HTR-8/SVneo (cell line): ENCODE results near the gene MYBPC2.
"Not testable (repeated sequence)": the region's sequence is repeated elsewhere in the genome, so short reads cannot be mapped to it uniquely, and the experiment has no call there.

Experiments used
- DNase-seq: peaks from one replicate; pipeline ENCODE4 v3.0.0; 2011; ENCODE audit warnings: low spot score, mixed read lengths; ENCODE audit not compliant: insufficient read length
- FAIRE-seq: peaks from 2 replicates; lab custom pipeline; 2011; peaks lifted over from hg19 to GRCh38; lab: Jason Lieb, UNC

MYBPC2 gene

DNA sequence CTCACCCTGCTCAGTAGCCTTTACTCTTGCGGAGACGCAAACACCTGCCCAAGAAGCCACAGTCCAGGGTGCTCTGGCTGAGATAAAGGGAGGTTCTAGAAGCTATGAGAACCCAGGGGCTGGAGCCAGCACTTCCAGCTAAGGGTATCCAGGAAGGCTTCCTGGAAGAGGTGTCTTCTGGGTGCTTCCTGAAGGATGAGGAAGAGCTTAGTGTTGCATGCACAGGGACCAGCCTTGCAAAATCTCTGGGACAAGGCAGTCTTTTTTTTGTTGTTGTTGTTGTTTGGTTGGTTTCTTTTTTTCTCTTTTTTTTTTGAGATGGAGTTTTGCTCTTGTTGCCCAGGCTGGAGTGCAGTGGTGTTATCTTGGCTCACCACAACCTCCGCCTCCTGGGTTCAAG, 20.6 kb downstream of the MYBPC2 start:
- FAIRE-seq (no peak), DNase-seq (no peak)

DNA sequence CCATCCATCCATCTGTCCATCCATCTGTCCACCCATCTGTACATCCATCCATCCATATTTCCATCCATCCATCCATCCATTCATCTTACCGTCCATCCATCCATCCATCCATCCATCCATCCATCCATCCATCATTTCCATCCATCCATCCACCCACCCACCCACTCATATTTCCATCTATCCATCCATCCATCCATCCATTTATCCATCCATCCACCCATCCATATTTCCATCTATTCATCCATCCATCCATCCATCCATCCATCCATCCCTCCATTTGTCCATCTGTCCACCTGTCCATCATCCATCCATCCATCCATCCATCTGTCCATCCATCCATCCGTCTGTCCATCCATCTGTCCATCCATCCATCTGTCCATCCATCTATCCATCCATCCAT, 23.3 kb downstream of the MYBPC2 start:
- FAIRE-seq (no peak), DNase-seq (no peak)

DNA sequence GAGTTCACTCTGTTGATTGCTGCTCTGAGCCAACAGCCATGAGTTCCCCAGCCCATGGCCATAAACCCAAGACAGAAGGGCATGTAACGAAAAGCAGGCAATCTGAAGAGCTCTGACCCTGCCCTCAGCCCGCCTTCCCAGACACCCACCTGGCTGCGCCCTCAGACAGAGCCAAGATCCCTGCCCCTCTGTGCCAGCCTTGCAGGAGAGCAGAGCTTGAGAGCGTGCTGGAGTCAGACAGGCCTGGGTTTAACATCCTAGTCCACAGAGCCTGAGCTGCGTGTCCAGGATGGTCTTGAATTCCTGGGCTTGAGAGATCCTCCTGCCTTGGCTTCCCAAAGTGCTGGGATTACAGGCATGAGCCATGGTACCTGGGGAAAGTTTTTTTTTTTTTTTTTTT, 24.6 kb downstream of the MYBPC2 start:
- DNase-seq, result no peak
- no peak for FAIRE-seq

DNA sequence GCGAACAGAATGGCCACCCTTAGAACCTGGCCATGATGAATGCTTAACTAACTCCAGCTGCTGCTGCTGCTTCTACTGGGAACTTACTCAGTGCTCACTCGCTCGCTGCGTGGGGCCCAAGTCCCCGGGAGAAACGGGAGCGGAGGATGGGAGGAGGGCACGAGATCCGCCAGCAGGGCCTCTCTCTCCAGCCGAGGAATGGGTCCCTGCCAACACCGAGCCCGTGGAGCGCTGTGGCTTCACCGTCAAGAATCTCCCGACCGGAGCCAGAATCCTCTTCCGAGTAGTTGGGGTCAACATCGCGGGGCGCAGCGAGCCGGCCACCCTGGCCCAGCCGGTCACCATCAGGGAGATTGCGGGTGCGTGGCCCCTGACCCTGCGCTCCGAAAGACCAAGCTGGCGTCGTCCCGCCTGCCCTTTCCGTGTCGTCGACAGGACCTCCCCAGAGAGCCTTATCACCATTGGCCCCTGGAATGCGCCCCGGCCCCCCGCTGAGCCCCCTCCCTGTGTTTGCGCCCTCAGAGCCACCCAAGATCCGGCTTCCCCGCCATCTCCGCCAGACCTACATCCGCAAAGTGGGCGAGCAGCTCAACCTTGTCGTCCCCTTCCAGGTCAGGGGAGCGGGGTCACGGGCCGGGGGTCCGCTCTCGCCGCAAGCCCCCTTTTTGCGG, 25.8 kb downstream of the MYBPC2 start:
- FAIRE-seq (no peak), DNase-seq (no peak)

DNA sequence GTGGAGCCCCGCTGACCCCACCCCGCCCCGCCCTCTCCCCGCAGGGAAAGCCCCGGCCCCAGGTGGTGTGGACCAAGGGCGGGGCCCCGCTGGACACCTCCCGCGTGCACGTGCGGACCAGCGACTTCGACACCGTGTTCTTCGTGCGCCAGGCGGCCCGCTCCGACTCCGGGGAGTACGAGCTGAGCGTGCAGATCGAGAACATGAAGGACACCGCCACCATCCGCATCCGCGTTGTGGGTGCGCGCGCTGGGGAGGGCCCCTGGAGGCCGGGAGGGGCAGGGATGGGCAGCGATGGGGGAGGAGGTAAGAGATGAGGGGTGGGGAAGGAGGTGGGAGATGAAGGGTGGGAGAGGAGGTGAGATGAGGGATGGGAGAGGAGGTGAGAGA, 26.4 kb downstream of the MYBPC2 start:
- no peak for DNase-seq
- no peak for FAIRE-seq

DNA sequence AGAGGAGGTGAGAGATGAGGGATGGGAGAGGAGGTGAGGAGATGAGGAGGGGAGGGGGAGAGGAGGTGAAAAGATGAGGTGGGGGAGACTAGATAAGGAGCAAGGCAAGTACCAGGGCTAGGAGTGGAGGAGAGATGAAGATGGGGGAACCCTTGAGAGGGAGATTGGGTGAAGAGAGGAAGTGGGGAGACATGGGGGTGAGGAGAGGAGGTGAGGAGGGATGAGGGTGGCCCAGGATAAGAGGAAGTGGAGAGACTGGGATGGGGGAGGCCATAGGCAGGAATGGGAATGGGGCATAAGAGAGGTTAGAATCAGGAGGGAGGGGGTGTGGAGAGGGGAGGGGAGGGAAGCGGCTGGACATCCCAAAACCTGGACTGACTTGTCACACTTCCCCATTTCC, 26.9 kb downstream of the MYBPC2 start:
- no peak for FAIRE-seq
- no peak for DNase-seq

DNA sequence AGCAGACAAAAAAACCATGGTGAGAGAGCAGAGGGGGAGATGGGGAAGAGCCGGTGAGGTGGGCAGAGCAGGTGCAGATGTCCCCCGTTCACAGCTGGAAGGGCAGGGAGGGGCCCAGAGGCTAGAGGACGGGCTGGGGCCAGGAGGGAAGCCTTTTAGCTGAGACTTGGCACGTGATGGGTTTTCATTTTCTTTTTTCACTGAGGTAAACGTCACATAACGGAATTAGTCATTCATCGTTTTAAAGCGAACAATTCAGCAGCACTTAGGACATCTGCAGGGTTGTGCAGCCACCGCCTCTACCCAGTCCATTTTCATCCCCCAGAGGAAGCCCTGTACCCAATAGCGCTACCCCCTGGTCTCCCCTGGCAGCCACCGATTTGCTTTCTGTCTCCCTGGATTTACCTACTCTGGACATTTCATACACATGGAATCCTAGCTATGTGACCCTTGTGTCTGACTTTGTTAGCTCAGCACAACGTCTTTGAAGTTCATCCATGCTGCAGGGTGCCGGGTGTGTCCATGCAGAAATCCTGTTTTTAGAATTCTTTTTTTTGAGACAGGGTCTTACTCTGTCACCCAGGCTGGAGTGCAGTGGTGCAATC, 27.6 kb downstream of the MYBPC2 start:
- DNase-seq (peak; percentile 72), FAIRE-seq (no peak)

DNA sequence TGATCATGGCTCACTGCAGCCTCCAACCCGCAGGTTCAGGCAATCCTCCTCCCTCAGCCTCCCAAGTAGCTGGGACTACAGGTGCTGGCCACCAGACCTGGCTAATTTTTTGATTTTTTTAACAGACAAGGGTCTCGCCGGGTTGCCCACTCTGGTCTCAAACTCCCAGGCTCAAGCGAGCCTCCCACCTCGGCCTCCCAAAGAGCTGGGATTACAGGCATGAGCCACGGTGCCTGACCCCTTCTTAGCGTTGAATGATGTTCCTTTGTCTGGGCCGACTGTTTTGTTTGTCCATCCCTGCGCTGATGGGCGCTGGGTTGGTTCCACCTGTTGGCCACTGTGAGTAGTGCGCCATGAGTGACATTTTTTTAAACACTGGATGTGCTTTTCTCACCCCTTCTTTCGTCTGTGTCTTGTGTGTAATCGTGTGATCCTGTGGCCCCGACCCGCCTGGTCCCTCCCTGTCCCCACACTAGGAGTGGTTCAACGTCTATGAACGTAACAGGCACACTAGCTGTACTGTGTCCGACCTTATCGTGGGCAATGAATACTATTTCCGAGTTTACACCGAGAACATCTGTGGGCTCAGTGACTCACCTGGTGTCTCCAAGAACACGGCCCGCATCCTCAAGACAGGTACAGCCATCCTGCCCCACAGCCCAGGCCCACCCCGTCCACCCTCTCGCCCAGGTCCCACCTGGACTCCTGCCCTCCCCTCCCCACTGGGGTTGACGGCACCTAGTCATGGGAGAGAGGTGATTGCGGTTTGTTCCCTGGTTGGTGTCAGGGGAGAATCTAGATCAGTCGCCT, 28.6 kb downstream of the MYBPC2 start:
- DNase-seq, result peak; percentile 90
- peak; percentile 65 for FAIRE-seq

DNA sequence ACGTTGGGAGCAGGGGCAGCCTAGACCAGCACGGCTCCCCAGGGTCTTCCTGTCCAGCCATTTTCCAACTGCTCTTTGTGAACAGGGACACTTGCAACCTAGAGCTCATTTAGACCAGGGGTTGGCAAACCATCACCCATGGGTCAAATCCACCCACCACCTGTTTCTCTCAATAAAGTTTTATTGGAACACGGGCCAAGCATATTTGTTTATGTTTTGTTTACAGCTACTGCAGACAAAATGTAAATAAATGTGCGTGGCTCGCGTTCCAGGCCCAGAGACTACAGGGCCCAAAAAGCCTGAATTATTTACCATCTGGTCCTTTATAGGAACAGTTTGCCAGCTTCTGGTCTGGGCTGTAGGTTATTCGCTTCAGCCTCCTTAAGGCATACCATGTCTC, 30.3 kb downstream of the MYBPC2 start:
- DNase-seq (no peak), FAIRE-seq (no peak)

DNA sequence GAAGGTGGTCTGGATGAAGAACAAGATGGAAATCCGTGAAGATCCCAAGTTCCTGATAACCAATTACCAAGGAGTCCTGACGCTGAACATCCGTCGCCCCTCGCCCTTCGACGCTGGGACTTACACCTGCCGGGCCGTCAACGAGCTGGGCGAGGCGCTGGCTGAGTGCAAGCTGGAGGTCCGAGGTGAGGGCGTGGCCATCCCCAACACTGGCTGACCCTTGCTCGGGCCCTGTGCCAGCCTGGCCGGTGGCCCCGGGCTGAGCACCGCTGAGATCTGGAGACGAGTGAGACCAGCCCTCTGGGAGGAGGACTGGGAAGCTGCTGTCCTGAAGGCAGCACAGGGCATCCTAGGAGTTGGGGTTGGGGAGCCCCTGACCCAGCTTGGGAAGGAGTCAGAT, 31.7 kb downstream of the MYBPC2 start:
- DNase-seq (no peak), FAIRE-seq (no peak)

DNA sequence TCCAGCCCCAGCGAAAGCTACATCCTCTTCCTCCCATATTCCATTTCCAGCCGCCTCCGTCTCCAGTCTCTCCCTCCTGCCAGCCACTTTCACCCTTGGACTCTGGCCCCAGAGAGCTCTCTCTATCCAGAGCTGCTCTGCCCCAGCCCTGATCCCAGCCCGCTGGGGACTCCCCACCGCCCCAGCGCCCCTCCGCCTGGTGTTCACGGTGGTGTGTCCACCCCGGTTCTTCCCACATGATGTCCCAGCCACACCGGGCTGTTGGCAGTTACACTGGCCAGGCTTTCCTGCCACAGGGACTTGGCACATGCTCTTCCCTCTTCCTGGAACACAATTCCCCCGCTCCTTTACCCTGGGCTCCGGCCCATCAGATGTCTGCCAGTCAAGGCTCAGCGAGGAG, 32.3 kb downstream of the MYBPC2 start:
- FAIRE-seq (no peak), DNase-seq (no peak)

DNA sequence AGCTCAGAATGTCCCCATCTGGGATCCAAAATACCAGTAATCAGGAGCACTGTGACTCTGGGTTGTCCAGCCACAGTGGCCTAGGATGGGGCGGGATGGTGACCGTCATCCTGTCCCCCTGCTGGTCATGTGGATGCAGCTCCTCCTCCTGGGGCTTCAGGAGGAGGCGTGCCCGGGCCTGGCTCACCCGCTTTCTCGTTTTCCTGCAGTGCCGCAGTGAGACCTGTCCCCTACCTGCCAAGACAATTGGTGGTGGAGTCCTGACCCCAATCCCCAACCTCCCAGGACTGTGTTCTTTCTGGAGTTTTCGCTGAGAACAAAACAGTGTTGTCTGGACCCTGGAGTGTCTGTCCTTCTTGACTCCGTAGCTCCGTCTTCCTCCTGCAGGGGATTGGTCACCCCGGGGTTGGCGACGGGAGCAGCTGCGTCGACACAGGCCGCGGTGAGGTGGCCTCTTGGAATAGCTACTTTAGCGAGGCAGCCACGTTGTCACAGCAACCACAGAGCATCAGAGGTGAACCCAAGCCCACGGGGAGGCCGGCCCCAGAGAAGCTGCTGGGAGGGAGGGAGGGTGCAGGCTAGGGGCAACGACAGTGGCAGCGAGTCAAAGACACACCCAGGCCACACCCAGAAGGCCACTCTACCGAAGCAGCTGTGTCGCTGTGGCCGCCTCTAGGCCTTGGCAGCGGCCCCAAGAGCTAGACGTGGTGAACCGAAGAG, 33.5 kb downstream of the MYBPC2 start:
- FAIRE-seq (no peak), DNase-seq (no peak)

DNA sequence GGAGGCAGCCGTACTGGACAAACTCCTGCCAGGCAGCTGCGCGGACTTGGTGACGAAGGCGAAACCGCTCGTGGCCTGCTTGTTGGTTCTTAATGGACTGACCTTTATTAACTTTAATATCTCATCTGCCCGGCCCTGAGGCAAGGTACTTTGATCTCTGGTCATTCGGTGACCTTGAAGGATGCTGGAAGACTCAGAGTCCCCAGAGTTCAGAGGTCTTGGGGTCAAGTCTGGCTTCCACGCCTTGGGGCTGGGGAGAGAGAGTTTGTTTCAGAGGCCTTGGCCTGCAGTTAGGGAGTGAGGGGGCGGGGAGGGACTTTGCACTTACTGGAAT, 34.0 kb downstream of the MYBPC2 start:
- FAIRE-seq (no peak), DNase-seq (no peak)

DNA sequence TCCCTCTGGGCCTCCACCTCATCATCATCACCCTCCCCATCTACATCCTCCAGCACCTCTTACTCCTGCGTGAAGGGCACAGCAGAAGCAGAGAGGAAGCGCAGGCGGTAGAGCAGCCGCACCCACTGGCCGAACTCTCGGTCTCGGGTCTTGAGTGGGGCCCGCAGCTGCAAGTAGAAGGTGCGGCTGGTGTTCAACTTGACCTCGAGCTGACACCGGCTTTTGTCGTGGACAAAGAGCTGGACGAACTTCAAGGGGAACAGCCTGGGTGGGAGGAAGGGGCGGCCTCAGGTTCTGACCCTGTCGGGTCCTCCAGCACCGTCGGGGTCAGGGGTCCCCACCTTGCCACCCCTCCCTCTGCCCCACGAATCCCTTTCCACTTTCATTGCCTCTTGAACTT, 34.9 kb downstream of the MYBPC2 start:
- no peak for DNase-seq
- FAIRE-seq, result no peak

DNA sequence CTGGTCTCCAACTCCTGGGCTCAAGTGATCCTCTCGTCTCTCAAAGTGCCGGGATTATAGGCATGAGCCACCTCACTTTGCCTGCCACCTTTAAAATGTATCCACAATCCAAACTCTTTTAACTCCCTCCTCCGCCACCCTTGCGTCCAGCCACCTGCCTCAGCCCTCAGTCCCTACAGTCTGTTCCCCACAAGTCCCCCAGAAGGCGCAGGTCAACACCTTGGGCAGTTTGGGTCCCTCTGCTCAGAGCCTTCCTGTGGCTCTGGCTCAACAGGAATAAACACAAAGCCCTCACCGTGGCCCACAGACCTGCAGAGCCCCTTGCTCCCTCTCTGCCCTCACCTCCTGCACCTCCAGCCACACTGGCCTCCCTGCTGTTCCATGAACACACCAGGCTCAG, 36.1 kb downstream of the MYBPC2 start:
- DNase-seq (no peak), FAIRE-seq (no peak)

DNA sequence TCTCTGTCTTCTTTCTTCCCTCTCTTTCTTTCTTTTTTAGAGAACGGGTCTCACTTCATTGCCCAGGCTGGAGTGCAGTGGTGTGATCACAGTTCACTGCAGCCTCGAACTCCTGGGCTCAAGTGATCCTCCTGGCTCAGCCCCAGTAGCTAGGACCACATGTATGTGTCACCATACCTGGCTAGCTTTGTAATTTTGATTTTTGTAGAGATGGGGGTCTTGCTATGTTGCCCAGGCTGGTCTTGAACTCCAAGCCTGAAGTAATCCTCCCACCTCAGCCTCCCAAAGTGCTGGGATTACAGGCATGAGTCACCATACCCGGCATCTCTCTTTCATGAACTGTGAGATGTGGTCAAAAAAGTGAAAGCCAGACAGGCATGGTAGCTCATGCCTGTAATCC, 40.6 kb downstream of the MYBPC2 start:
- DNase-seq, FAIRE-seq: not testable (repeated sequence)

DNA sequence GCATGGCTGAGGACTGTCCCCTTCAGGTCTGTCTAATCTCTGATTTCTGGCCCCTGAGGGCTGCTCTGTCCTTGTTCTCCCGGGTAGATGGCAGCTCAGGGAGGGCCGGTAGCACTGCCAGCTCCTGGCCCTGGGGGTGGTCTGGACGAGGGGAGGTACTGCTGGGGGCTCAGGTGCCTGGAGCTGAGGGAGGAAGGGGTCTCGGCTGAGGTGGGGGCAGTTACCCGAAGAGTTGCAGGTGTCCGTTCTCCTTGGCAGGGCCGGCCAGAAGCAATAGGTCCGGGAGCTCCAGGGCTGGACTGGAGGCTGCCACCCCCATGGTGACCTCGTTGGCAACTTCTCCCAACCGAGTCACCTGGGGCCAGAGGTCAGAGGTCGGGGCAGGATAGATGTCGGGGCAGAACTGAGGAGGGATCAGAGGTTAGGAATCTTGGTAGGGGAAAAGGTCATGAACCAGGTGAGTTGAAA, 42.4 kb downstream of the MYBPC2 start:
- no peak for FAIRE-seq
- no peak for DNase-seq

DNA sequence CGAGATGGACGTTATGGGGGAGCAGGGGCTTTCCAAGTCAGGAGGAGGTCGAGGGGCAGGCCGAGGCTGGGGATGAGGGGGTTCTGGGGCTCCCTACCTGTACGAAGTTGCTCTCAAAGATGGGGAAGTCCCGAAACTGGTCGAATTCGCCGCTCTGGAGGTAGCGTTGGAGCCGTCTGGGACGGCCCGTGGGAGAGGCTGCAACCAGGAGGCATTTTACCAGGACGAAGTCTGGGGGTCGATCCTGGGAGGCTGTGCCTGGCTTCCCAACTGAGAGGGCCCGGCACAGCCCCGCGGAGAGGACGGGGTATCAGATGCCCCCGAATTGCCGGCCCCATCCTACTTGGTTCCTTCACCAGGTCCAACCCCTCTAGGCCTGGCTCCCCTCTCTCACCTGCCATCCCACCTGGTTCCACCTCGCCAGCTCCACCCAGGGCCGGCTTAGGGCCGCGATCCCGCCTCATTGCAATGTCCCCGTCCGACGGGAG, 43.1 kb downstream of the MYBPC2 start:
- no peak for FAIRE-seq
- DNase-seq, result no peak

DNA sequence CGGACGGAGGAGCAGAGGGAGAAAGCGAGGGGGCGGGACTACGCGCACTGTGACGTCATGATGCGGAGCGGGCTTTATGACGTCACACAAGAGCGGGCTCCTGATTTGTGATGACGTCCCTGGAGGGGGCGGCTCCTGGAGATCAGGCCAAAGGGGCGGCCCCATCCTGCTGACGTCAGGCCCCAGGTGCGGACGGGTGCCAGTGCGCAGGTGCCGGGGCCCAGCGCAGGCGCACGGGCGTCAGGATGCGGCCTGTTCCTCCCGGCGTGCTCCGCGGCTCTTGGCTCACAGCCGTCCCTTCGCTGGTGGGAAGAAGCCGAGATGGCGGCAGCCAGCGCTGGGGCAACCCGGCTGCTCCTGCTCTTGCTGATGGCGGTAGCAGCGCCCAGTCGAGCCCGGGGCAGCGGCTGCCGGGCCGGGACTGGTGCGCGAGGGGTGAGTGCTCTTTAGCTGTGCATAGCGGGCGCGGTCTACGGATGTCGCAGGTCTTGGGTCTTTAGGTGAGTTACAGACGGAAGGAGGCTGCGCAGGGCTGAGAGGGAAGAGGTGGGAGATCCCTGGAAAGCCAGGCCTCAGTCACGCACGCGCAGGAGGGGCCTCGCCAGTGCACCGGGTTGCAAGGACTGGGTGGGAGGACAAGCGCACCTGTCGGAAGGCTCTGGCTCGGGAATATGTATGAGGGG, 43.7 kb downstream of the MYBPC2 start, which contains the start of the genes EMC10 and GARIN5A:
TSS of gene EMC10 (plus strand) at position 284 of the 683 bp plus-strand sequence. CDS start at position 322, 38 bp downstream.
TSS of gene GARIN5A (minus strand) at position 625 of the 683 bp plus-strand sequence. CDS start at position 165, 460 bp downstream.
- DNase-seq (peak; percentile 98), FAIRE-seq (peak; percentile 28)

DNA sequence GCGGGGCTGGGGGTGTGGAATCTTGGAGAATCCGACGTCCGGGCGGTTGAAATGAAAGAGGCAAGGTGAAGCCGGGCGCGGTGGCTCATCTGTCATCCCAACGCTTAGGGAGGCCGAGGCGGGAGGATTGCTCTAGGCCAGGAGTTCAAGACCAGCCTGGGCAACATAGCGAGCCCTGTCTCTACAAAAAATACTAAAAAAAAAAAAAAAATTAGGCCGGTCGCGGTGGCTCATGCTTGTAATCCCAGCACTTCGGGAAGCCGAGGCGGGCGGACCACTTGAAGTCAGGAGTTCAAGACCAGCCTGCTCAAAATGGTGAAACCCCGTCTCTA, 44.2 kb downstream of the MYBPC2 start:
- no peak for FAIRE-seq
- DNase-seq, result no peak
